Astrocyte (in vitro differentiated cells and primary cell): ENCODE data around the gene BICC1. TPM values are rescaled to one million over a fixed set of nuclear protein-coding genes. Genes with fewer than 3 reads are reported as not detected.

Experiments used
- DNase-seq: peaks from one replicate; pipeline ENCODE4 v3.0.0-alpha.2; 2010; ENCODE audit warnings: low read depth
- FAIRE-seq: peaks from 2 replicates; lab custom pipeline; 2011; peaks lifted over from hg19 to GRCh38; lab: Jason Lieb, UNC
- H2AFZ ChIP-seq: 2 replicates; pipeline ENCODE4 v1.6.0; 2012; ENCODE audit warnings: low read depth, low read length, inconsistent platforms
- H3K27ac ChIP-seq: 2 replicates; pipeline ENCODE4 v1.5.1; 2011; ENCODE audit warnings: low read depth, low read length, inconsistent platforms
- H3K27me3 ChIP-seq: 2 replicates; pipeline ENCODE4 v1.6.0; 2011; ENCODE audit warnings: low read length, inconsistent platforms; ENCODE audit not compliant: insufficient read depth
- H3K36me3 ChIP-seq: 2 replicates; pipeline ENCODE4 v1.5.1; 2011; ENCODE audit warnings: low read length, inconsistent platforms; ENCODE audit not compliant: insufficient read depth
- H3K4me1 ChIP-seq: 2 replicates; pipeline ENCODE4 v1.5.1; 2011; ENCODE audit warnings: low read length, inconsistent platforms; ENCODE audit not compliant: insufficient read depth
- H3K4me2 ChIP-seq: 2 replicates; pipeline ENCODE4 v1.6.0; 2012; ENCODE audit warnings: low read length, inconsistent platforms
- H3K4me3 ChIP-seq: 2 replicates; pipeline ENCODE4 v1.5.1; 2011; ENCODE audit warnings: low read depth, mild to moderate bottlenecking, low read length, inconsistent platforms; ENCODE audit not compliant: insufficient read depth
- H3K79me2 ChIP-seq: 2 replicates; pipeline ENCODE4 v1.6.0; 2012; ENCODE audit warnings: mild to moderate bottlenecking, low read length, inconsistent platforms; ENCODE audit not compliant: insufficient read depth
- H3K9ac ChIP-seq: 2 replicates; pipeline ENCODE4 v1.6.0; 2012; ENCODE audit warnings: mild to moderate bottlenecking, low read length, inconsistent platforms
- H3K9me3 ChIP-seq: 2 replicates; pipeline ENCODE4 v1.5.1; 2012; ENCODE audit warnings: low read depth, mild to moderate bottlenecking, low read length, inconsistent platforms; ENCODE audit not compliant: insufficient read depth
- H4K20me1 ChIP-seq: 2 replicates; pipeline ENCODE4 v1.6.0; 2012; ENCODE audit warnings: low read length, inconsistent platforms; ENCODE audit not compliant: insufficient read depth
- H3K27ac Mint-ChIP-seq: one replicate; pipeline ENCODE4 v1.8.0; 2021; ENCODE audit warnings: mild to moderate bottlenecking, mixed read lengths; ENCODE audit not compliant: unreplicated experiment
- H3K27me3 Mint-ChIP-seq: one replicate; pipeline ENCODE4 v1.8.0; 2021; ENCODE audit warnings: low read depth, mixed read lengths; ENCODE audit not compliant: unreplicated experiment
- H3K36me3 Mint-ChIP-seq: one replicate; pipeline ENCODE4 v1.8.0; 2021; ENCODE audit warnings: low read depth, mixed read lengths; ENCODE audit not compliant: unreplicated experiment
- H3K4me1 Mint-ChIP-seq: one replicate; pipeline ENCODE4 v1.8.0; 2021; ENCODE audit warnings: low read depth, mixed read lengths; ENCODE audit not compliant: unreplicated experiment
- H3K4me3 Mint-ChIP-seq: one replicate; pipeline ENCODE4 v1.8.0; 2021; ENCODE audit warnings: mild to moderate bottlenecking, moderate library complexity, mixed read lengths; ENCODE audit not compliant: unreplicated experiment
- H3K9me3 Mint-ChIP-seq: one replicate; pipeline ENCODE4 v1.8.0; 2021; ENCODE audit warnings: mild to moderate bottlenecking, mixed read lengths; ENCODE audit not compliant: unreplicated experiment
- CTCF ChIP-seq: IDR thresholded peaks from 2 replicates; pipeline ENCODE4 v1.5.1; 2011; ENCODE audit warnings: low read depth, mild to moderate bottlenecking, inconsistent platforms, low read length, moderate library complexity; ENCODE audit not compliant: insufficient read depth
- EZH2 ChIP-seq: IDR thresholded peaks from 2 replicates; pipeline ENCODE4 v1.6.1; 2012; ENCODE audit warnings: mild to moderate bottlenecking, low read length, inconsistent platforms; ENCODE audit not compliant: insufficient read depth
- total RNA-seq: library from RNA; stranded (reverse); gene quantifications from 2 replicates; pipeline ENCODE4 v1.2.1, GENCODE V29; 2021

The BICC1 gene
- total RNA-seq, 1 donor from 2014 or later: 23.0 TPM

DNA sequence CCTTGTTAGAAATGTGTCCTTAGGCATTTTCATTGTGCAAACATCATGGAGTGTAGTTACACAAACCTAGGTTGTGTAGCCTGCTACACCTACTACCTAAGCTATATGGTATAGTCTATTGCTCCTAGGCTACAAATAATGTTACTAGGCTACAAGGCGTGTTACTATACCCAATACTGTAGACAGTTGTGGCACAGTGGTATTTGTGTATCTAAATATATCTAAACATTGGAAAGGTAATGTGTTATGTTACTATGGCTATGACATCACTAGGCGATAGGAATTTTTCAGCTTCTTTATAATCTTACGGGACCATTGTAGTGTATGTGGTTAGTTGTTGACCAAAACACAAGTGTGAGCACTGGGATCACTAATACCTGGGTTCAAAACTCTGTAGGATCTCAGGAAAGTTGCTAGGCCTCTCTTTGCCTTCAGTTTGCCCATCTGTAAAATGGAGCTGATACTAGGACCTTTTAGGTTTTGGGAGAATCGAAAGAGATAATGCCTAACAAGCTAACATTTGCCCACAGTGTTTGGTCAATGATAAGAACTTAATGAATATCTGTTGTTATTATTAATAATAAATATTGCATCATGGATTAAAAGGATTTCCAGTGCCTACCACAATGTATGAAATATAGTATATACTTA, 2.7 kb downstream of the BICC1 start:
- Mint-ChIP-seq H3K4me3 (peak overlapping the region; percentile 97), H3K27ac (no peak overlapping the region)

DNA sequence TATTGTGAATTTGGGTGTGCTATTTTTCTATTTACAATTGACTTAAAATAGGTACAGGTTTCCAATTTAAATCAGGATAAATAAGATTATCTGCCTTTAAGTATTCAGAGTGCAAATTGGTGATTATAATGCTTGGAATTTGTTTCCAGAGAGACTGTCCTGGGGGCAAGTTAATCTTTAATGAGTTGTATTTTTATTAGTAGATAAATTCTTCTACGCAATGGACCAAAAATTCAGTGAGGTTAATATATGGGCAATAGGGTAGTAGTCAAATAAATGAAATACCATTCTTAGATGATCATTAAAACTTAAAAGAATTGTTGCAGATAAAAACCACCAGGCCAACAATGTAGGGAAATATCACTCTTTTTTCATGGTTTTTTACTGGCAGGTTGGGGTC, 3.4 kb downstream of the BICC1 start:
- Histone ChIP-seq H3K4me1 (peaks cover 27% of the 10 kb centered on the region), H3K4me3 (no peak overlapping the region), H3K9me3 (no peaks in the 10 kb centered on the region), H3K36me3 (no peaks in the 10 kb centered on the region), H3K4me2 (peak overlapping the region; percentile 100), H4K20me1 (peaks cover 22% of the 10 kb centered on the region), H3K27ac (peak overlapping the region; percentile 80), H3K9ac (no peak overlapping the region), H3K27me3 (no peaks in the 10 kb centered on the region), H2AFZ (no peak overlapping the region), H3K79me2 (peaks cover 80% of the 10 kb centered on the region)
- no peak for TF ChIP-seq CTCF
- no peak for TF ChIP-seq EZH2
- Mint-ChIP-seq H3K27me3 (no peaks in the 10 kb centered on the region), H3K4me1 (peaks cover 23% of the 10 kb centered on the region), H3K4me3 (peak overlapping the region; percentile 97), H3K9me3 (no peaks in the 10 kb centered on the region), H3K27ac (no peak overlapping the region), H3K36me3 (peaks cover 5% of the 10 kb centered on the region)
- no peak for FAIRE-seq
- peak; percentile 64 for DNase-seq

More for the DNA sequence above, 2.7 kb downstream of the BICC1 start:
- FAIRE-seq (peak; percentile 26), DNase-seq (peak; percentile 26)
- Histone ChIP-seq H3K4me2 (peak overlapping the region; percentile 100), H4K20me1 (peaks cover 18% of the 10 kb centered on the region), H3K4me3 (peak overlapping the region; percentile 84), H3K79me2 (peaks cover 73% of the 10 kb centered on the region), H2AFZ (no peak overlapping the region), H3K27me3 (no peaks in the 10 kb centered on the region), H3K27ac (peak overlapping the region; percentile 80), H3K36me3 (no peaks in the 10 kb centered on the region), H3K4me1 (peaks cover 27% of the 10 kb centered on the region), H3K9me3 (no peaks in the 10 kb centered on the region), H3K9ac (peak overlapping the region; percentile 89)
- Mint-ChIP-seq H3K4me1 (peaks cover 23% of the 10 kb centered on the region), H3K27me3 (no peaks in the 10 kb centered on the region), H3K9me3 (no peaks in the 10 kb centered on the region), H3K36me3 (peaks cover 5% of the 10 kb centered on the region)
- TF ChIP-seq CTCF (no peak), EZH2 (no peak)

GRCh38 chr10:58516671-58517070, 4.0 kb downstream of the BICC1 start:
- Mint-ChIP-seq H3K4me1 (peaks cover 23% of the 10 kb centered on the region), H3K27ac (no peak overlapping the region), H3K27me3 (no peaks in the 10 kb centered on the region), H3K36me3 (peaks cover 5% of the 10 kb centered on the region), H3K9me3 (no peaks in the 10 kb centered on the region), H3K4me3 (no peak overlapping the region)
- no peak for FAIRE-seq
- Histone ChIP-seq H3K27me3 (no peaks in the 10 kb centered on the region), H3K79me2 (peaks cover 84% of the 10 kb centered on the region), H3K27ac (peak overlapping the region; percentile 80), H2AFZ (no peak overlapping the region), H4K20me1 (peaks cover 27% of the 10 kb centered on the region), H3K9ac (no peak overlapping the region), H3K4me1 (peaks cover 27% of the 10 kb centered on the region), H3K9me3 (no peaks in the 10 kb centered on the region), H3K4me2 (no peak overlapping the region), H3K4me3 (no peak overlapping the region), H3K36me3 (no peaks in the 10 kb centered on the region)
- DNase-seq: no peak
- TF ChIP-seq CTCF (no peak), EZH2 (no peak)
